HFFc6 (cell line): Measurements from ENCODE around the gene CAPN11. TPM values are rescaled to one million over a fixed set of nuclear protein-coding genes. Genes with fewer than 3 reads are reported as not detected.

Experiments used
- DNase-seq: peaks from one replicate; pipeline ENCODE4 v3.0.0-alpha.2; 2018
- H3K27ac Mint-ChIP-seq: 2 replicates; pipeline ENCODE4 v1.8.0; 2020; ENCODE audit warnings: mild to moderate bottlenecking, mixed read lengths
- H3K27me3 Mint-ChIP-seq: 2 replicates; pipeline ENCODE4 v1.8.0; 2021; ENCODE audit warnings: mild to moderate bottlenecking, moderate library complexity, mixed read lengths; ENCODE audit not compliant: insufficient read depth
- H3K36me3 Mint-ChIP-seq: 2 replicates; pipeline ENCODE4 v1.8.0; 2021; ENCODE audit warnings: low read depth, mixed read lengths
- H3K4me1 Mint-ChIP-seq: 2 replicates; pipeline ENCODE4 v1.8.0; 2020; ENCODE audit warnings: low read depth, mixed read lengths
- H3K4me3 Mint-ChIP-seq: 2 replicates; pipeline ENCODE4 v1.8.0; 2020; ENCODE audit warnings: mild to moderate bottlenecking, moderate library complexity, mixed read lengths
- H3K9me3 Mint-ChIP-seq: 2 replicates; pipeline ENCODE4 v1.8.0; 2020; ENCODE audit warnings: mild to moderate bottlenecking, mixed read lengths
- CTCF ChIP-seq: fragments of 200-600 bp; sonication (generic); IDR thresholded peaks from 2 replicates; pipeline ENCODE4 v1.5.0; 2021; ENCODE audit warnings: antibody characterized with exemption, mild to moderate bottlenecking
- long read RNA-seq: library from polyadenylated mRNA; unstranded; transcript quantifications from one replicate; pipeline ENCODE4 v2.0.0, GENCODE V29; 2019
- total RNA-seq, 6 experiments: library from RNA; stranded (reverse); fragmentation: NEBNext Ultra II Directional; extraction: Animal tissue kit (Norgen Biotek cat#: 25700); gene quantifications; 2 replicates in 1 of 6; 3 replicates in 5 of 6; pipeline ENCODE4 v1.2.3, GENCODE V29; 2021

Gene CAPN11
- not detected for total RNA-seq
- long read RNA-seq: 0 reads

DNA sequence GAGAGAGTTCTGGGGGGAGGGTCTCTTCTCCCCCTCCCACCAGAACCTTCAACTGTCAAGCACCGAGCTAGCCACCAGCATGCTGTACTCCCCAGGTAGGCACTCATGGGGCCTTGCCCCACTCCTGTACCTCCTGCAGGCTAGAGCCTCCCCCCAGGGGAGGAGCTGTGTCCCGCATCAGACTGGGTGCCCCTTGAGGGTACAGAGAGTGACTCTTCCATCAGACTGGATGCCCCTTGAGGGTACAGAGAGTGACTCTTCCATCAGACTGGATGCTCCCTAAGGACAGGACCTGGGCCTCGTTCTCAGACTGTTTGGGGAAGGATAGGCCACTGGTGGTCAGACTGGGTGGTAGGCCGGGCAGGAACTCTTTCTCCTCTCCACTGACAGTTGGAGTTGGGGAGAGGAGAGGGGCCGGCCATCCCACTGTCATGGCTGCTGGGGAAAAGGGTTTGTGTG, at the start of gene CAPN11:
Gene CAPN11, plus strand, starts transcription at position 51 of the 459 bp plus-strand sequence. Its CDS starts 29 bp downstream, at position 80.
- DNase-seq: no peak
- Mint-ChIP-seq H3K27me3 (peaks cover 2% of the 10 kb centered on the region), H3K27ac (no peak within 1 kb of the TSS), H3K4me3 (no peak within 1 kb of the TSS), H3K36me3 (no peaks in the 10 kb centered on the region), H3K9me3 (no peaks in the 10 kb centered on the region), H3K4me1 (peaks cover 22% of the 10 kb centered on the region)
- no peak for TF ChIP-seq CTCF

GRCh38 chr6:44109212-44109611, 49.4 kb upstream of the CAPN11 start:
- TF ChIP-seq CTCF: no peak
- H3K27ac Mint-ChIP-seq: no peak overlapping the region
- no peak overlapping the region for H3K4me3 Mint-ChIP-seq
- no peak for DNase-seq
- no peaks in the 10 kb centered on the region; the same call in 1 of the 2 replicates for H3K27me3 Mint-ChIP-seq
- H3K36me3 Mint-ChIP-seq: peaks cover 43% of the 10 kb centered on the region
- H3K9me3 Mint-ChIP-seq: no peaks in the 10 kb centered on the region
- H3K4me1 Mint-ChIP-seq: peaks cover 21% of the 10 kb centered on the region

DNA sequence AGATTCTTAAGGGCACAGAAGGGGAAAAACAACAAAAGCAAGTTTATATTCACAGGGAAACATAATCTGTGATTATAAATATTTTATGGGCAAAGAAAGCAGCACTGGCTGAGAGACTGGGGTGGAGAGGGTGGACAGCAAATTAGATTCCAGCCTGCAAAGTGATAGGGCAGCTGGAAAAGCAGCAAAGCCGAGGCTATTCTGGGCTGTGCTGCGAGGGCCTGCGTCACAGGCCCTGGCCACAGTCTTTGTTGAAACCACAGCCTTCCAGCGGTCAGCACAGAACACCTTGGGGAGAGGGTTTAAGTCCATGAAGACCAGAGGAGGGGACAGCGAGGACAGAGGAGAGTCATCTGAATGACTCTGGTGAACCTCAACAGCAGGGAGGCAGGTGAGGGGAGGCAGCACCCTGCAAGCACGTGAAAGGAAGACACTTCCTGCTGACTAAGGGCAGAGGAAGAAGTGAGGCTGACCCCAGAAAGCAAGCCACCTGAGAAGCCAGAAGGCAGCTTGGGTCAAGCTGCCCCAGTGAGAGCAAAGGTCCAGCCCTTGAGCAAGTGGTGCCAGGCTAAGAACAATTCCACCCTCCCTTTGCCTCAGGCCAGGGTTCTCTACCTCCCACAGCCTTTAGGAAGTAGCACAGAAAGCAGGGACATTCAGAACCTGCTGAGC, 48.5 kb upstream of the CAPN11 start:
- TF ChIP-seq CTCF: no peak
- Mint-ChIP-seq H3K4me1 (peaks cover 19% of the 10 kb centered on the region), H3K4me3 (no peak overlapping the region), H3K36me3 (peaks cover 39% of the 10 kb centered on the region), H3K9me3 (no peaks in the 10 kb centered on the region), H3K27ac (0 out of 2 replicates have a peak overlapping the region, but pooled peaks have one; percentile 27), H3K27me3 (no peaks in the 10 kb centered on the region; the same call in 1 of the 2 replicates)
- no peak for DNase-seq

DNA sequence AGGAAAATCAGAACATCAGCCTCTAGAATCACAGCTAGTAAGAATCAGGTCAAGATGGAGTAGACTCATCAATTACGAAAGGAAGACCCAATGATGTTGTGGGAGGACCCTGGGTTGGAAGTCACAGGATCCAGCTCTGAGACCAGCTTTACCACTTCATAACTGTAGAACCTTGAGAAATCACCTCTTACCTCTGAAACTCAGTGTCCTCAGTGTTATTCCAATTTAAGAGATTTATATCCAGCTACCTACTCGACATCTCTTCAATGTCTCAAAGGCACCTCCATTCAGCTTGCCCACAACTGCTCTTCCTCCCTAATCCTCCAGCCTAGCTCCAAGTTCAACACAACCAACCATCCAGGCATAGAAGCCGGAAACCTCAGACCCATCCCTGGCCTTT, 47.7 kb upstream of the CAPN11 start:
- no peak overlapping the region for H3K4me3 Mint-ChIP-seq
- H3K9me3 Mint-ChIP-seq: no peaks in the 10 kb centered on the region
- H3K4me1 Mint-ChIP-seq: peaks cover 22% of the 10 kb centered on the region
- H3K27me3 Mint-ChIP-seq: no peaks in the 10 kb centered on the region; the same call in 1 of the 2 replicates
- no peak for DNase-seq
- H3K36me3 Mint-ChIP-seq: peaks cover 43% of the 10 kb centered on the region
- no peak for TF ChIP-seq CTCF
- no peak overlapping the region for H3K27ac Mint-ChIP-seq

GRCh38 chr6:44111434-44112417, 46.9 kb upstream of the CAPN11 start:
- Mint-ChIP-seq H3K4me1 (peaks cover 22% of the 10 kb centered on the region), H3K4me3 (no peak overlapping the region), H3K27ac (no peak overlapping the region), H3K9me3 (no peaks in the 10 kb centered on the region), H3K36me3 (peaks cover 37% of the 10 kb centered on the region), H3K27me3 (no peaks in the 10 kb centered on the region; the same call in 1 of the 2 replicates)
- no peak for TF ChIP-seq CTCF
- DNase-seq: no peak
